Measurements from ENCODE around the gene FCAMR. TPM values are rescaled to one million over a fixed set of nuclear protein-coding genes. Genes with fewer than 3 reads are reported as not detected.

The FCAMR gene
- polyA plus RNA-seq, 1 experiment = not detected

DNA sequence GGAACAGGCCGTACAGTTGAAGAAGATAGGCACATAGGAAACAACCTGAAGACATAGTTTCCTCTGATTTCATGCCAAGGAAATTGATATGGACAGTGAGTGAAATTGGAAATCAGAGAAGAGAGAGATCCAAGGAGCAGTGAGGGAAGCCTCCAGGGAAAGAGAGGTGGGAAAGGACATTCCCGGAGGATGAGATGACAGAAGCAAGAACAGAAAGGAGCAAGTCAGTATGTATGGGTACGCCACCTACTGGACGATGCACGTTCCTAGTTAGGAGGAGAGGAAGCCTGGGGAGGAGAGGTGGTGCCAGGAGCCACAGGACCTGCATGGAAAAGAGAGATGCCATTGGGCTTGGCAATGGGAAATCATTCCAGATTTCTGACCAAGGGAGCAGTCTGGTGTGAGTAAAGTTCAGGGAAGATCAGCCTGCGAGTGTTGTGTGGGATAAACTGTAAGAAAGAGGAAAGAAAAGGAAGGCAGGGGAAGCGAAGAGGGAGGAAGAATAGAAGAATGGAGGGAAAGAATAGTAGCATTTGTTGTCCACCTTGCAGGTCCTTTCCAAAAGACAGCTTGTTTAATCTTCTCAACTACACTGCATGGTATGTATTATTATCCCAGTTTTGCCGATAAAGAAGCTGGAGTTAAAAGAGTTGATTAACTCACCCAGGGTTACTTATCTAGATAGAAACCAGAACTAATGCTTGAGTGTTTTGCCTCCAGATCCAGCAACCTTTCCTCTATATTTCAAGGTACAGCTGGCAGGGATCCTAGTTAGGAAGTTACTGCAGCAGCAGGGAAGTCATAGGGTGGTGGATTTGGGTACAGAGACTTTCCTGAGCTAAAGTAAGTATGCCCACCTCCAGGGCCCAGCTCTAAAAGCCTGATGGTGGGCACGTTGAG lies 34.9 kb upstream of the FCAMR start:
- Histone ChIP-seq H3K36me3 (ENCODE audit: control insufficient read depth, insufficient read depth, low read length) (no peaks in the 10 kb centered on the region), H3K27me3 (ENCODE audit: control insufficient read depth, insufficient read depth, low read length) (no peaks in the 10 kb centered on the region), H3K4me3 (ENCODE audit: low read depth, low read length) (no peak overlapping the region)
- ChIA-PET CTCF (interaction anchor here (0.5 to 5.5 kb wide), 27 partner anchors 9 to 496 kb away, joined by 3 to 38 read pairs (median 4); no protein-coding TSS in a partner anchor), POLR2A (interaction anchor here (1.1 kb wide), 1 partner anchor 48 kb away, joined by 3 read pairs; the partner anchor contains the start of gene PFKFB2)
- TF ChIP-seq, protein P1, sequence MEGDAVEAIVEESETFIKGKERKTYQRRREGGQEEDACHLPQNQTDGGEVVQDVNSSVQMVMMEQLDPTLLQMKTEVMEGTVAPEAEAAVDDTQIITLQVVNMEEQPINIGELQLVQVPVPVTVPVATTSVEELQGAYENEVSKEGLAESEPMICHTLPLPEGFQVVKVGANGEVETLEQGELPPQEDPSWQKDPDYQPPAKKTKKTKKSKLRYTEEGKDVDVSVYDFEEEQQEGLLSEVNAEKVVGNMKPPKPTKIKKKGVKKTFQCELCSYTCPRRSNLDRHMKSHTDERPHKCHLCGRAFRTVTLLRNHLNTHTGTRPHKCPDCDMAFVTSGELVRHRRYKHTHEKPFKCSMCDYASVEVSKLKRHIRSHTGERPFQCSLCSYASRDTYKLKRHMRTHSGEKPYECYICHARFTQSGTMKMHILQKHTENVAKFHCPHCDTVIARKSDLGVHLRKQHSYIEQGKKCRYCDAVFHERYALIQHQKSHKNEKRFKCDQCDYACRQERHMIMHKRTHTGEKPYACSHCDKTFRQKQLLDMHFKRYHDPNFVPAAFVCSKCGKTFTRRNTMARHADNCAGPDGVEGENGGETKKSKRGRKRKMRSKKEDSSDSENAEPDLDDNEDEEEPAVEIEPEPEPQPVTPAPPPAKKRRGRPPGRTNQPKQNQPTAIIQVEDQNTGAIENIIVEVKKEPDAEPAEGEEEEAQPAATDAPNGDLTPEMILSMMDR (IDR thresholded peaks at IDR 0.05; ENCODE audit: insufficient read depth, low read depth, low read length) = peak; percentile 78
- no peak for DNase-seq (ENCODE audit: low read depth)

DNA sequence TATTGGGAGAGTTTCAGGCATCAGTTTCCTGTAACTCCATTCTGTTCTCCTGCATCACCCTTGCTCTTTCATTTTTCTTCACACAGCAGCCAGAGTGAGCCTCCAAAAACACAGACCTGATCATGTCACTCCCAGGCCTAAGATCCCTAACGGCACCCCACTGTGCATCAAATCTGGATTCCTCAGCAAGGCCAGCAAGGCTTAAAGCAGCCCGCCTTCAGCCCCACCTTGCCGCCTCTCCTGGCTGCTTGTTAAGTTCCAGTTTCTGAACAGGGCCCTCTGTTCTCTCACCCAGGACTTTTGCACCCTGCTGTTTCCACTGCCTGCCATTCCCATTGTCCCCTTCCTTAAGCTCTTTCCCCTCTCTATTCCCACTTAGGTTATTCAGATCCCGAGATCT lies 33.0 kb upstream of the FCAMR start:
- DNase-seq (ENCODE audit: low read depth) = no peak
- H3K36me3 ChIP-seq (ENCODE audit: control insufficient read depth, insufficient read depth, low read length) = no peaks in the 10 kb centered on the region
- H3K4me3 ChIP-seq (ENCODE audit: low read depth, low read length) = no peak overlapping the region
- no peaks in the 10 kb centered on the region for H3K27me3 ChIP-seq (ENCODE audit: control insufficient read depth, insufficient read depth, low read length)
- ChIA-PET POLR2A (no interaction called here), CTCF (interaction anchor here (1.0 to 5.5 kb wide), 6 partner anchors 11 to 268 kb away, joined by 3 to 38 read pairs (median 8); no protein-coding TSS in a partner anchor)
- TF ChIP-seq, protein P1 (IDR thresholded peaks at IDR 0.05; ENCODE audit: insufficient read depth, low read depth, low read length) = no peak

DNA sequence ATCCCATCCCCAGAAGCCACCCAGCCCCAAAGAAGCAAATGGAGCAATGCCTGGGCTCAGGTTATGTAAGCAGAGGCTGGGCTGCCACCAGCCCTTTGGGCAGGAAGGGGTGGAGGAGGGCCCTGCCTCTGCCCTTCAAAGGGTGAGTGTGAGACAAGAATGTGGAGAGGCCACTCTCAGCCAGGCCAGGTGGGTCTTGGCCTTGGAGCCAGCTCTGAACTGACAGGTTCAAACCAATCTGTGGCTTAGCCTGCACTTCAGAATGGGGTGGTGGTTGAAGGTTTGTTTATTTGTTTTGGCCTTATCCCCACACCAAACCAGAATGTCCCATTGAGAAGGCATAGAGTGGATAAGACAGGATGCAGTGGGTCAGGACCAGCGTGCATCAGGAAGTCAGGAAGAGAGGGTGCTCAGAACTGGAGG lies 32.5 kb upstream of the FCAMR start:
- Histone ChIP-seq H3K4me3 (ENCODE audit: low read depth, low read length) (no peak overlapping the region), H3K27me3 (ENCODE audit: control insufficient read depth, insufficient read depth, low read length) (no peaks in the 10 kb centered on the region), H3K36me3 (ENCODE audit: control insufficient read depth, insufficient read depth, low read length) (no peaks in the 10 kb centered on the region)
- CTCF ChIA-PET = interaction anchor here (1.5 to 5.5 kb wide), 3 partner anchors 10 to 268 kb away, joined by 6 to 38 read pairs (median 7); no protein-coding TSS in a partner anchor
- DNase-seq (ENCODE audit: low read depth) = no peak
- POLR2A ChIA-PET = no interaction called here
- TF ChIP-seq, protein P1 (IDR thresholded peaks at IDR 0.05; ENCODE audit: insufficient read depth, low read depth, low read length) = no peak

DNA sequence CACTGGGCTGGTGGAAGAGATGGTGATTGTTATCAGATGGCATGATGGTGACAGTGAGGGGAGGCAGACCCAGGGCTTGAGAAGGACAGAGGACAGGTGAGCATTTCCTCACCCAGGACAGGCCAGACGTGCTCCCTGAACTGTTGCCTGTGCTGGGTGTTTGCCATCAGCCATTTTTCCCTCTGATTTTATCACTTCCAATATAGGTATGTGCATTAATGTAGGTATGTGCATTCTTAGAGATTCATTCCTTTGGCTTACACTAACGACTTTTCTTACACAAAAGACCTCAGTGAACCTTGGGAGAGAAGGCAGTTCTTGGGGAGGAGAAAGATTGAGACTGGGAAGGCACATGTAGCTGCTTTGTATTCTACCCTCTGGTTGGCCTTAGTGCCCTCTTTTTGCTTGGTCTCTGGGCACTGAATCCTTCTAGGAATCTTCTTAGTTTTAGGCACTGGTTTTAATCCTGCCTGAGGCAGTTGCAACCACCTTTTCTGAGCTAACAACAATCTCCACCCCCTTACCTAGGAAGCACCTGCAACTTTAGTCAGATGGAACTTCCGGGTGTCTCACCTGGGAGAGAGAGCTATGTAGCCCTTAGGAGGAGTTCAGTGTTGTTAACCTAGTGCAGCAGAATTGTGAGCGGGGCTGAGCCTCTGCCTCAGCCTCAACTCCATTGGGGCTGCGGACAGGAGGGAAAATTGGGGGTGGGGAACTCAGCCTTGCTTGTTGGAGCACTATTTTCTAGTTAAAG lies 31.4 kb upstream of the FCAMR start:
- TF ChIP-seq, protein P1 (IDR thresholded peaks at IDR 0.05; ENCODE audit: insufficient read depth, low read depth, low read length) = no peak
- ChIA-PET CTCF (interaction anchor here (1.4 to 5.5 kb wide), 2 partner anchors 20 to 89 kb away, joined by 4 to 38 read pairs; no protein-coding TSS in a partner anchor), POLR2A (no interaction called here)
- H3K36me3 ChIP-seq (ENCODE audit: control insufficient read depth, insufficient read depth, low read length) = no peaks in the 10 kb centered on the region
- no peak for DNase-seq (ENCODE audit: low read depth)
- no peaks in the 10 kb centered on the region for H3K27me3 ChIP-seq (ENCODE audit: control insufficient read depth, insufficient read depth, low read length)
- H3K4me3 ChIP-seq (ENCODE audit: low read depth, low read length) = no peak overlapping the region
